KBM-7 (cell line): ENCODE data around the gene PLA2G7.
"Not testable (repeated sequence)": the region's sequence is repeated elsewhere in the genome, so short reads cannot be mapped to it uniquely, and the experiment has no call there.

Experiments
- DNase-seq: peaks from one replicate; pipeline ENCODE4 v3.0.0-alpha.2; 2015
- in situ Hi-C: fragments of 300-500 bp; cut with MboI; formaldehyde crosslinking; loops from 2 replicates; pipeline ENCODE4 v1.14.3; 2020; ENCODE audit warnings: low sequenced_read_pairs, low pct_unique_long_range_greater_than_20kb, mixed read lengths

Gene PLA2G7

DNA sequence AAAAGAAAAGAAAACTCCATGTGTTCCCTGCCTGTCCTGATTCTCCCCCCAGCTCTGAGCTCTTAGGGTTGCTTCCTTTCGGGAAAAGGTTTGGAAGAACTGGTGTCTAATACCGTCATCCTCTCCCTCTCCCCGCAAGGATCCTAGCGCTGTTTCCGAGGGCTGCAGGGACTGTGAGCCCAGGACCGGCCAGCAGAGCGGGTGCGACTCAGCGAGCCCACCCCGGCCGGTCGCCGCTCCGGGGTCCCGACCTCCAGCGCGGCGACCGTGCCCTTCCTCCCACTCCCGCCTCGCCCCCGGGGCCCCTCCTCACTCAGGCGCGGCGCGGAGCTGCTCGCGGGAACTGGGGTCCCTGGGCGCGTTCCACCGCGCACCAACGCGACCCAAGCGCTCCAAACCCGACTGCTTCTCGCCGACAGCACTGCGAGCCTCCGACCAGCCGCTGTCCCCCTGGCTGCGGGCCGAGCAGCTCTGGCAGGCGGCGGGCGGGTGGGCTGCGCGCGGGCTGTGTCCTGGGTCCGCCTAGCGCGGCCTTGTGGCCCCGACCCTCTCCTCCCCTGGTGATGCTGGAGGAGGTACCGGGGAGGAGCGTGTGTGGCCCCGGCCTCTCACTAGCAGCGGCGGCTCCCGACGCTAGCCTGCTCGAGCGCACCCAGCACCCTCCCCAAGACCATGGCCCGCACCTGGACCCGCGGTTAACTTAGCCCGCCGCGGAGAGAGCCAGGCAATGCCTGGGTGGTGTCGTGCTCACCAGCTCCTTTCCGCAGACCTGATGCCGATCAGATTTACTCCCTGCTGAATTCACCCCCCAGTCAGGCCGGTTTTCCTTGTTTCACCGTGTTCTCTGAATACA is at the start of gene PLA2G7:
PLA2G7 (minus strand) TSS at position 509 of the 853 bp plus-strand sequence. CDS start 12,484 bp downstream, outside the sequence.
- DNase-seq: no peak
- in situ Hi-C loops: no loop called here

DNA sequence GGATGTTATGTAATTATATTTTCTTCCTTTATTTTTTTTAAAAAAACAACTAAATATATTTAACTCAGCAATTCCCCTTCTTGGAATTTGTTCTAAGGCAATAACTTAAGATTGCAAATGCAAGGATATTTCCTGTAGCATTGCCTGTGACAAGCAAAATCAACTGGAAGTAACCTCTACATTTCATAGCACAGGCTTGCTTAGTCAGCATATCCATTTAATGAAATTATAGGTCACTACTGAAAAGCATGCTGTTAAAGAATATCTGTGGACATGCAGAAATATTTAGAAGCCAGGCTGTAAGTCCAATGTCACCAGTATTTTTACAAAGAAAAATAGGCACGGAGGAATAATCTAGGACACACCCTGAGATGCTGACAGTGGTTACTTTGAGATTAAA is 49.4 kb upstream of the PLA2G7 start:
- in situ Hi-C loops: no loop called here
- DNase-seq: no peak

DNA sequence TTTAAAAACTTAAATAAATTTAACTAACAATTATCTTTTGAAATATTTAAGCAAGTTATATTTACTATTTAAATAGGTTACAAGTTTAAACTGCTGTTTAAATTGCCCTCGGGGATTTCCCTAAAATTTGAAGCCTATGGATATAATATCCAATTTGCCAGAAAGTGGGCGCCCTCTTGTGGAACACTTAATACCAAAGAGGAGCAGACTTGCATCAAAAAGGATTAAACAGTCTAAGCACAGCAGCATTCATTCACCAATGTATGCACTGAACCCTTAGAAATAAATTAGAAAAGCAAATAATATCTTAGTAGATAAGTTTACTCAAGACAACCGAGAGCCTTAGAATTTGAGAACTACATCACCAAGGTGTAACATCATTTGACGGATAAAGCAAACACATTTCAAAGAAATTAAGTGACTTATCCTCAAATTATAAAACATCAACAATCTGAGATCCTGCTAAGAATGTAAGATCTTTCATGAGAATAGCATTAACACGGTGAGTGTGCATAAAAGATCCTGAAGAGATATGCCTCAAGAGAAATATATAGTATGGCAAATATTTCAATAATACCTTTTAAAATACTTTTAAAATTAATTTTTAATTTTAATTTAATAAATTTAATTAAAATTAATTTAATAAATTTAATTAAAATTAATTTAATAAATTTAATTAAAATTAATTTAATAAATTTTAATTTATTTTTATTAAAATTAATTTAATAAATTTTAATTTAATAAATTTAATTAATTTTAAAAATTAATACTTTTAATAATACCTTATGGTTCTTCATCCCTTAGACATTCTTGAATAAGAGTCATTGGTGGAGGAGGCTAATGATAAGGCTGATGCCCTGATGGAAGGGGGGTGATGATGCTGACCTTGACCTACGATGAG is 46.6 kb upstream of the PLA2G7 start:
- in situ Hi-C loops: no loop called here
- peak; percentile 76 for DNase-seq

- in situ Hi-C loops: no loop called here
- DNase-seq: no peak
Observed at GRCh38 chr6:46777476-46778346, 42.5 kb upstream of the PLA2G7 start.

DNA sequence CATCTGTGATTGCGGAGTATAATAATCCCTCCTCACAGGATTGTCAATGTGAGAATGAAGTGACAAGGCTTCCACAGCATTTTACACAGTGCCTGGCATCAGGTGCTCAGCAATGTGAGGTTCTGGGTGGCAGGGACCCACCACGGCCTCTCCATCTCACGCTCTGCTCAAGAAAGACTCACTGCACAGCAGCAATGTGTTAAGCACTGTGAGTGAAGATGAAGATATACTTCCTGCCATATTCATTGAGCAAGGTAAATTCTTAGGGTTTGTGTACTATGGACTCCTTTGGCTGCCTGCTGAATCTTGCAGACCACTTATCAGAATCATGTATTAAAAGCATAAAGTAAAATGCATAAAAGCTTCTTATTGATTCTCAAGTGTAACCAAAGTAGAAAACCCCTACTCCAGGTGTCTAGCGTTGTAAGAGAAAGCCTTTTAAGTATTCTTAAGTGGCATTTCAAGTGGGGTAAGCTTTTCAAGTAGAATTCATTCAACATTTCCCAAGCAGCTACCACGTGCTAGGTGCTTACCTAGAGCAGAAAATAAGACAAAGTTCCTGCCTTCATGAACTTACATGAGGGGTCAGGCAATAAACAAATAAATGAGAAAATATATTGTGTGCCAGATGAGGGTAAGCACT is 41.0 kb upstream of the PLA2G7 start:
- in situ Hi-C loops: no loop called here

GRCh38 chr6:46774736-46775135 is 39.6 kb upstream of the PLA2G7 start:
- in situ Hi-C loops, DNase-seq: not testable (repeated sequence)

More for the DNA sequence above, 41.0 kb upstream of the PLA2G7 start:
- DNase-seq: no peak

- peak; percentile 9 for DNase-seq
- in situ Hi-C loops: no loop called here
Observed at GRCh38 chr6:46773201-46773855, 38.2 kb upstream of the PLA2G7 start.

GRCh38 chr6:46772762-46773161 is 37.6 kb upstream of the PLA2G7 start:
- in situ Hi-C loops: no loop called here
- peak; percentile 89 for DNase-seq

- in situ Hi-C loops: no loop called here
- DNase-seq: peak; percentile 20
Observed at GRCh38 chr6:46772016-46772415, 36.8 kb upstream of the PLA2G7 start.

DNA sequence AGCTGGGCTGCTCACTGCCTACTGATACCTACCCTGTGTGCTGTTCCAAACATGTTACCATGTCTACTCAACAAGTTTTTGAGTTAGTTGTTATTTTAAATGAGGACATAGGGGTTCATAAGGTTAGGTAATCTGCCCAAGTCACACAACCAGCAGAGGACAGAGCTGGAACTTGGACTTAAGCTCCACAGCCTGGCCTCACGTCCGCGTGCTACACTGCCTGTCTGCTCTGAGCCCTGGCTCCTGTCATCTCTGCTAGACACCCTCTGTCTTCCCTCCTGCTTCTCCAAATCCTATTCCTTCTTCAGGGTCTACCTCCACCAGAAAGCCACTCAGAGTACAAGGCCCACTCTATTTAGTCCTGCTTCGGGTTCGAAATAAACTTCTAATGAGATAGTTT is 29.8 kb upstream of the PLA2G7 start:
- DNase-seq: no peak
- in situ Hi-C loops: no loop called here

DNA sequence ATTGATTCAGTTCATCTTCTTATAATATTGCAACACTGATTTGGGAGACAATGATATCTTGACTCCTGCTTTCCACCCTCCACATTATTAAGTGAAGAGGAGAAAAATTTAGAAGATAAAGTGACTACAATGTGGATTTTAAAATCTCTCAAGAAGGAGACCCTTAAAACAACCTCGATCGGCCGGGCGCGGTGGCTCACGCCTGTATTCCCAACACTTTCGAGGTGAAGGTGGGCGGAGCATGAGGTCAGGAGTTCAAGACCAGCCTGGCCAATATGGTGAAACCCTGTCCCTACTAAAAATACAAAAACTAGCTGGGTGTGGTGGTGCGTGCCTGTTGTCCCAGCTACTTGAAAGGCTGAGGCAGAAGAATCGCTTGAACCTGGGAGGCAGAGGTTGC is 29.1 kb upstream of the PLA2G7 start:
- DNase-seq, in situ Hi-C loops: not testable (repeated sequence)

GRCh38 chr6:46763466-46763865 is 28.3 kb upstream of the PLA2G7 start:
- in situ Hi-C loops: no loop called here

DNA sequence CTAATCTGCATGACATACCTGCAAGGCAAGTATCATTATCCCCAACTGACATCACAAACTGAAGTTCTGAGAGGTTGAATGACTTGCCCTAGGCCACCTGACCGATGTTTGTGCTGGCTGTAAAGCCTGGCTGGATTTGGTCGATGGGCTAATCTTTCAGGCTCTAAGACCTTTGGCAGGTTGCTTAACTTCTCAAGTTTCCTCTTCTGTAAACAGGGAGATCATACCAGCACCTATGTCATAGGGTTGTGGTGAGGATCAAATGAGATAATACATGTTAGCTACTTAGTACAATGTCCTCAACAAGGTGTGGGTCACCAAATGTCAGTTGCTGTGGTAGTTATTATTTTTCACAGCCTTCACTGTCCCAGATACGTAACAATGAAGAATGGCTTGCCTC is 25.8 kb upstream of the PLA2G7 start:
- no peak for DNase-seq
- in situ Hi-C loops: no loop called here

More at GRCh38 chr6:46763466-46763865, 28.3 kb upstream of the PLA2G7 start:
- DNase-seq: no peak

DNA sequence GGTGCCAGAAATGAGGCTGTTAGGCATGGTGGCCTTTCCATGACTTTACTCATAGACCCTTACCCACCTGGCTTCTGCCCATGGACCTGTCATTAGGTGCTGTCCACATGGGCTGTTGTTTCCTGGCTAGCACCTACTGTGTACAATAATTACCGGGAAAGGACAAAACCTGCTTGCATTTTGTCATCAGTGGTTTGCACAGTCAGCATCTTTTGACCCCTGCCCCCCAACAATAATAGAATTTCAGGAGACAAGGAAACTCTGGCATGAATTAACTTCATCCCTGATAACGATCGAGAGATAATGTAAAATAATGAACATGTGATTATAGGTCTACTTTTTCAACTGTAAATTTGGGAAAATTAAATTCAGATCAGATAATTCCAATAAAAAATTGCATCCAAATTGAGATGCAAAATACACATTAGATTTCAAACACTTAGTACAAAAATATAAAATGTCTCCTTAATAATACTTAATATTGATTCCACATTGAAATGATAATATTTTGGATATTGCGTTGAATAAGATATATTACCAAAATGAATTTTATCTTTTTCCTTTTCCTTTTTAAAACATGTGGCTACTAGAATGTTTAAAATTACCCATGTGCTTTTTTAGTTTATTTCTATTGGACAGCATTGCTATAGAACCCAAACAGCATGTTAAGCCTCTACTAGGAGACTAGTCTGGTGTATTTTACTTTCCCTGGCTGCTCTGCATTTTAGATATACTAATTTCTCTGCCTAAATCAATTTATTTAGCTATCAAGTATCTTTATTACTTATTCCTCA is 24.0 kb upstream of the PLA2G7 start:
- in situ Hi-C loops: no loop called here
- no peak for DNase-seq

- in situ Hi-C loops: no loop called here
- no peak for DNase-seq
Observed at GRCh38 chr6:46757214-46757596, 22.0 kb upstream of the PLA2G7 start.

DNA sequence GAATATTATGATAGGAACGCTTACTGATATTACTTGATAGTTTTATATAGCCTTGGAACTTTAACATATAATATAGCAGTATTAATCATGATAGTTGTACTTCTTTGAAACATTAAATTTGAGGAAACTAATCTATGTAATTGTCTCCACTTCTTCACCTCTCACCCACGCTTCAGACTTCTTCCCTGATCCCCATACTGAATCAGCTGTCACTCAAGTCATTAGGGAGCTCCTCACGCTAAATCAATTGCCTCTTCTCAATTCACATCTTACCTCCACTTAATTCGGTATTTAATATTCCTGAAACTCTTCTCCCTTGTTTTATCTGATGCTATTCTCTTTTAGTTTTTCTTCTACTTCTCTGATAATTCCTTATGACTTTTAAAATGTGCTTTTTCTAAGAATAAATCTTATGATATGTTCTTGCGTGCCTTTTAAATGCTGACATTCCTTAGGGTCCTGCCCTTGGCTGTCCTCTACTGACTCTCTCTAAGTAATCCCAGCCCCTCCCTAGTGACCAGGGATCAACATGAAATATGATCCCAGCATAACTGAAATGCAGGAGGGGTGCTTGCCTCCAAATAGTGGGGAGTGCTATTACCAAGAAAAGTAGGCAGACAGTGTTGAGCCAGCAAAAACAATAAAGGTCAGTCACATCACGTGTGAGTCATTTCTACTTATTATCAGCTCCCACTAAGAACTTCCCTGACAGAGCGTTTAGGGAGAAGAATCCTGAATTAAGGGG is 21.5 kb upstream of the PLA2G7 start:
- in situ Hi-C loops: no loop called here
- no peak for DNase-seq

DNA sequence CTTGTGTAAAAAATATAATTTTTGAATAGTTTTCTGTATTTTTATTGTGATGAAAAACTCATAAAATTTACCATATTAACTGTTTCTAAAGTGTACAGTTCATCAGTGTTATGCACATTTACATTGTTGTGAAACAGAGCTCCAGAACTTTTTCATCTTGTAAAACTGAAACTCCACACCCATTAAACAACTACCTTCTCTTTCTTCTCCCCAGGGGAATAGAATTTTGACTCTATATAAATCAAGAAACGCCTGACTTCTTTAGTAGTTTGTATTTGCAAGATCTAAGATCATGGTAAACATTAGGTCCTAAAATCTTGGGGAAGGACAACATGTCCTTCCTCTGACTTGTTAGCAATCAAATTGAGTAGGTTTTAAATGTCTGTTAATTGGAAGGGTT is 20.7 kb upstream of the PLA2G7 start:
- in situ Hi-C loops: no loop called here

More for the DNA sequence above, 20.7 kb upstream of the PLA2G7 start:
- DNase-seq: no peak
